Mucosa of descending colon (tissue), 3 donors: ENCODE data around the gene CXXC5. TPM values are rescaled to one million over a fixed set of nuclear protein-coding genes. Genes with fewer than 3 reads are reported as not detected.

Experiments
- ATAC-seq: fragments of 200-7000 bp; cut with Tn5 transposase; one replicate; pipeline ENCODE4 v1.9.1; 2020; ENCODE audit warnings: mild to moderate bottlenecking, moderate library complexity
- DNase-seq, 3 donors: peaks; one replicate each; pipeline ENCODE4 v3.0.0-alpha.2; 2020
- H3K36me3 ChIP-seq: fragments of 200-600 bp; one replicate; pipeline ENCODE4 v1.8.0; 2021; ENCODE audit warnings: low read depth, mild to moderate bottlenecking
- H3K4me1 ChIP-seq: fragments of 200-600 bp; one replicate; pipeline ENCODE4 v1.8.0; 2021; ENCODE audit warnings: low read depth, mild to moderate bottlenecking
- H3K4me3 ChIP-seq: fragments of 200-600 bp; one replicate; pipeline ENCODE4 v1.8.0; 2021; ENCODE audit warnings: mild to moderate bottlenecking
- H3K9me3 ChIP-seq: fragments of 200-600 bp; one replicate; pipeline ENCODE4 v1.8.0; 2021; ENCODE audit warnings: mild to moderate bottlenecking
- intact Hi-C, 2 donors: fragments of 100-400 bp; cut with DNase I in 1 of 2; cut with micrococcal nuclease in 1 of 2; formaldehyde crosslinking; loops; one replicate each; pipeline versions ENCODE4 v1.11.0 to v1.11.1; 2022; cut with DNase I, micrococcal nuclease
- total RNA-seq, 3 donors: library from RNA; stranded (reverse); fragmentation: NEBNext Ultra II Directional in 2 of 3; extraction: Animal tissue kit (Norgen Biotek cat#: 25700) in 2 of 3; gene quantifications; one replicate each; pipeline versions ENCODE4 v1.2.1 to v1.2.4, GENCODE V29; 2021 to 2023
- TF ChIP-seq, protein P1 (sequence below): fragments of 200-600 bp; IDR thresholded peaks from one replicate; pipeline ENCODE4 v1.8.0; 2022; ENCODE audit warnings: antibody characterized with exemption, mild to moderate bottlenecking
- donor health status: DM: no; HTN: no; CAD: no; lungs with moderate emphysema.
- donor health status: DM: no; HTN: no; CAD: no.
- donor health status: DM: no; HTN: yes; CAD: no.

The CXXC5 gene
- total RNA-seq, 3 donors from 2014 or later: 28.1 to 31.0 (median 28.3) TPM

DNA sequence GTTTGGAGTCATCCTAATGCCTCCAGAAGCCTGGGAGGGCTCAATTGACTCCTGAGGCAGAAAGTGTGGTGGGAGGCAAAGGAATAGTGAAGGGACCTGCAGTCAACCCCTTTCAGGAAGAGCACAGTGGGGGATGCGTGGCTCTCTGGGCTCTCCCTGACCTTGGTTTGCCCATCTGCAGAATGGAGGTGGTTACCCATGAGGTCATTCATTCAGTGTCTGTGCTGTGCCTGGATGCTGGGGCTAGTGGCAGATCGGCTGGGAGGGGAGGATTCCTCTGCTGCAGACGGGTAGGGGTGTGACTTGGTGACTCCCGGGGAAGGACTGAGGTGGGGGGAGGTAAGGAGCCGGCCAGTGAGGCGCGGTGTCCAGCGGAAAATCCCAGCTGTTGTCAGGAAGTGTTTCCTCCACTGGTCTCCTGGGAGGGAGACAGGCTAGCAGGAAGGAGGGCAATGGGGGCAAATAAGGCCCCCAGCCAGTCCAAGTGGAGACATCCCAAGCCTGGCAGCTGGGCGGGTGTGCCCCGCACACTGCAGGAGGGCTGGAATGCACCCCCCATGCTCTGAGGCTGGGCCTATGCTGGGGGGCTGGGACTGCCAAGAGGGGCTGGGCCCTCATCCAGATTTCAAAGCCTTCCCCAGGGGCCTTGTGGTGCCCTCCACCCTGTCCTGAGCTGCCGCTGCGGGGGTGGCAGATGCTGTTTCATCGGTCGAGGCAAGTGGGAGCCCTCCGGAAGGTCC lies 10.9 kb downstream of the CXXC5 start:
- intact Hi-C loops: no loop called here
- ATAC-seq (peak; percentile 28), DNase-seq (peak in 2 of 3 donors; percentile 58 to 72)
- TF ChIP-seq, protein P1, sequence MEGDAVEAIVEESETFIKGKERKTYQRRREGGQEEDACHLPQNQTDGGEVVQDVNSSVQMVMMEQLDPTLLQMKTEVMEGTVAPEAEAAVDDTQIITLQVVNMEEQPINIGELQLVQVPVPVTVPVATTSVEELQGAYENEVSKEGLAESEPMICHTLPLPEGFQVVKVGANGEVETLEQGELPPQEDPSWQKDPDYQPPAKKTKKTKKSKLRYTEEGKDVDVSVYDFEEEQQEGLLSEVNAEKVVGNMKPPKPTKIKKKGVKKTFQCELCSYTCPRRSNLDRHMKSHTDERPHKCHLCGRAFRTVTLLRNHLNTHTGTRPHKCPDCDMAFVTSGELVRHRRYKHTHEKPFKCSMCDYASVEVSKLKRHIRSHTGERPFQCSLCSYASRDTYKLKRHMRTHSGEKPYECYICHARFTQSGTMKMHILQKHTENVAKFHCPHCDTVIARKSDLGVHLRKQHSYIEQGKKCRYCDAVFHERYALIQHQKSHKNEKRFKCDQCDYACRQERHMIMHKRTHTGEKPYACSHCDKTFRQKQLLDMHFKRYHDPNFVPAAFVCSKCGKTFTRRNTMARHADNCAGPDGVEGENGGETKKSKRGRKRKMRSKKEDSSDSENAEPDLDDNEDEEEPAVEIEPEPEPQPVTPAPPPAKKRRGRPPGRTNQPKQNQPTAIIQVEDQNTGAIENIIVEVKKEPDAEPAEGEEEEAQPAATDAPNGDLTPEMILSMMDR: no peak
- H3K4me3 ChIP-seq: no peak overlapping the region
- no peaks in the 10 kb centered on the region for H3K36me3 ChIP-seq
- H3K4me1 ChIP-seq: peaks cover 63% of the 10 kb centered on the region
- H3K9me3 ChIP-seq: no peaks in the 10 kb centered on the region

GRCh38 chr5:139659695-139660101 lies 11.5 kb downstream of the CXXC5 start:
- ATAC-seq (no peak), DNase-seq (no peak)
- Histone ChIP-seq H3K4me1 (peaks cover 61% of the 10 kb centered on the region), H3K4me3 (no peak overlapping the region), H3K36me3 (no peaks in the 10 kb centered on the region), H3K9me3 (no peaks in the 10 kb centered on the region)
- TF ChIP-seq, protein P1: no peak
- intact Hi-C loops: no loop called here

- H3K4me3 ChIP-seq: no peak overlapping the region
- intact Hi-C loops: no loop called here
These were observed 12.2 kb downstream of the CXXC5 start for GRCh38 chr5:139660105-139660922.

DNA sequence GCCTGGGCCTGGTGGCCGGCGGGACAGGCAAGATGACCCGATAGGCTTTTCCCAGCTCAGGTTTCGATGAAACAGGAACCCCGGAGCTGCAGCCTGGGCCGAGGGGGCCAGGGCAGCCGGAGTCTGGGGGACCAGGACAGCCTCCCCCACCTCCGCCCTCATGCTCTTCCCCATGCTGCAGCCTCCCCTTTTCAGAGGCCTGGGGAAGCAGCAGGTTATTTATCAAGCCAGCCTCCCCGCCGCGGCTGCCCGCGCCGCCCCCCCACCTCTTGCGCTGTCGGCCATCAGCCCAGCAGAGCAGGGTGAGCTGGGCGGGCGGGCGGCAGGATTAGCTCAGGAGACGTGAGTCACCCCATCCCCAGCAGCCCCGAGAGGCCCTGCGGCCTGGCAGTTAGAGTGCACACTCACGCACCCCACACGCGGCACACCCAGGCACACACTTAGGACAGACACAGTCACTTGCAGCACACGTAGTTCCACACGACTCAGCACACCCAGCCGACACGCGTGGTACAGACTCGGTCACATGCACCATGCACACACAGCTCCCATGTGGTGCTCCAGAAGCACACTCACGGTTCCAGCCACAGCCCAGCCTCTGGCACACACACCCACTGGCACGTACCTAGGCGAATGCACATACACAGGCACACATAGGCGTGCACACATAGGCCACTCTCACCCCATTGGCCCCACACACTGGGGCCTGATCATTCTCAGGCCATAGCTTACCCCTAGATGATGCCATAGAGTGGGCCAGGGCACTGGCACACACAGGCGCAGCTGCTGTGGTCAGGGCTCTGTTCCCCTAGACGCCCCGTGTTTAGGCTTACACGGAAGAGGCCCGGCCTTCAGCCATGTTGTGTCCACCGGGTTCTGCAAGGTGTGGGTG lies 13.0 kb downstream of the CXXC5 start:
- peak; percentile 59 to 88 (median 70) for DNase-seq
- TF ChIP-seq, protein P1: no peak
- peaks cover 47% of the 10 kb centered on the region for H3K4me1 ChIP-seq
- no peaks in the 10 kb centered on the region for H3K9me3 ChIP-seq
- no peak overlapping the region for H3K4me3 ChIP-seq
- intact Hi-C loops: no loop called here
- H3K36me3 ChIP-seq: no peaks in the 10 kb centered on the region
- peak; percentile 52 for ATAC-seq

More at GRCh38 chr5:139660105-139660922, 12.2 kb downstream of the CXXC5 start:
- H3K4me1 ChIP-seq: peaks cover 56% of the 10 kb centered on the region
- H3K9me3 ChIP-seq: no peaks in the 10 kb centered on the region
- no peaks in the 10 kb centered on the region for H3K36me3 ChIP-seq
- ATAC-seq (peak; percentile 83), DNase-seq (peak; percentile 84 to 87 (median 86))
- TF ChIP-seq, protein P1: no peak

GRCh38 chr5:139662617-139663016 lies 14.5 kb downstream of the CXXC5 start:
- TF ChIP-seq, protein P1: no peak
- Histone ChIP-seq H3K9me3 (no peaks in the 10 kb centered on the region), H3K4me3 (no peak overlapping the region), H3K4me1 (peaks cover 37% of the 10 kb centered on the region), H3K36me3 (no peaks in the 10 kb centered on the region)
- DNase-seq (no peak), ATAC-seq (no peak)
- intact Hi-C loops: no loop called here
